Common myeloid progenitor, CD34-positive (primary cell): Measurements from ENCODE around the gene CSMD2.

ENCODE experiments used
- CTCF ChIA-PET: fragments of 350-600 bp; sonication (Branson Sonifier 250); formaldehyde crosslinking; loops from one replicate; lab custom pipeline; 2021; ENCODE audit warnings: antibody characterized with exemption; lab: Charles Lee
- POLR2A ChIA-PET: fragments of 350-600 bp; sonication (Branson Sonifier 250); formaldehyde crosslinking; loops from one replicate; lab custom pipeline; 2021; ENCODE audit warnings: antibody characterized with exemption; lab: Charles Lee
- DNase-seq, 3 donors: peaks; one replicate each; pipeline versions ENCODE4 v3.0.0 to v3.0.0-alpha.2; 2013
- H3K27ac ChIP-seq, 2 experiments: 1 replicate in 1 of 2; 2 replicates in 1 of 2; pipeline ENCODE4 v1.7.0; 2013; ENCODE audit warnings: inconsistent platforms in 2 of 2, low read length in 2 of 2, mild to moderate bottlenecking in 2 of 2, low read depth in 1 of 2, moderate library complexity in 1 of 2; ENCODE audit not compliant: severe bottlenecking in 2 of 2, insufficient read depth in 1 of 2, poor library complexity in 1 of 2
- H3K27me3 ChIP-seq, 5 experiments: replicated peaks in 2 of 5; 1 replicate in 3 of 5; 2 replicates in 2 of 5; pipeline versions ENCODE4 v1.6.1 to v1.7.0; 2013; ENCODE audit warnings: low read length in 4 of 5, mild to moderate bottlenecking in 2 of 5, moderate library complexity in 2 of 5, inconsistent platforms in 1 of 5; ENCODE audit not compliant: insufficient read depth in 5 of 5, control insufficient read depth in 4 of 5
- H3K36me3 ChIP-seq, 4 experiments: 1 replicate in 2 of 4; 2 replicates in 2 of 4; pipeline versions ENCODE4 v1.6.1 to v1.7.0; 2013; ENCODE audit warnings: low read length in 3 of 4, control low read depth in 1 of 4, mild to moderate bottlenecking in 1 of 4; ENCODE audit not compliant: control insufficient read depth in 4 of 4, insufficient read depth in 4 of 4
- H3K4me1 ChIP-seq, 4 experiments: 1 replicate in 3 of 4; 2 replicates in 1 of 4; pipeline versions ENCODE4 v1.6.1 to v1.7.1; 2013; ENCODE audit warnings: low read length in 3 of 4, mild to moderate bottlenecking in 3 of 4, control low read depth in 1 of 4, inconsistent platforms in 1 of 4, moderate library complexity in 1 of 4; ENCODE audit not compliant: control insufficient read depth in 4 of 4, insufficient read depth in 4 of 4; ENCODE audit errors: control extremely low read depth in 1 of 4
- H3K4me3 ChIP-seq, 7 experiments: 1 replicate in 4 of 7; 2 replicates in 3 of 7; pipeline versions ENCODE4 v1.5.1 to v1.7.0; 2013; ENCODE audit warnings: mild to moderate bottlenecking in 7 of 7, low read length in 6 of 7, moderate library complexity in 6 of 7, inconsistent platforms in 2 of 7, low read depth in 2 of 7, control low read depth in 1 of 7; ENCODE audit not compliant: insufficient read depth in 4 of 7, control insufficient read depth in 1 of 7; ENCODE audit errors: extremely low read depth in 1 of 7
- H3K9me3 ChIP-seq, 5 experiments: 1 replicate in 4 of 5; 2 replicates in 1 of 5; pipeline versions ENCODE4 v1.6.1 to v1.7.1; 2013; ENCODE audit warnings: low read length in 4 of 5, mild to moderate bottlenecking in 2 of 5, inconsistent platforms in 1 of 5, low read depth in 1 of 5, moderate library complexity in 1 of 5; ENCODE audit not compliant: control insufficient read depth in 4 of 5, insufficient read depth in 2 of 5; ENCODE audit errors: control extremely low read depth in 1 of 5
- WGBS: methylation state at CpG from one replicate; pipeline ENCODE4 v1.1.5; 2013; ENCODE audit not compliant: insufficient coverage; 5-methylcytosine and 5-hydroxymethylcytosine counted together

CSMD2 gene

GRCh38 chr1:33470495-33471012 is 694.5 kb downstream of the CSMD2 start:
- 5% methylated on average over 7 of the region's 11 CpGs for WGBS
- H3K36me3 ChIP-seq, result no peaks in the 10 kb centered on the region
- no peaks in the 10 kb centered on the region for H3K9me3 ChIP-seq
- no peaks in the 10 kb centered on the region for H3K27me3 ChIP-seq
- peaks cover 11 to 36% (median 28%) of the 10 kb centered on the region in 4 experiments for H3K4me1 ChIP-seq
- CTCF ChIA-PET, result interaction anchor here (0.7 to 7.0 kb wide), 24 partner anchors 8 to 595 kb away, joined by 3 to 61 read pairs (median 3); partner anchors contain the start of gene PHC2
- no peak overlapping the region for H3K27ac ChIP-seq
- peak; percentile 71 to 85 (median 82) for DNase-seq
- POLR2A ChIA-PET, result no interaction called here
- no peak overlapping the region for H3K4me3 ChIP-seq

DNA sequence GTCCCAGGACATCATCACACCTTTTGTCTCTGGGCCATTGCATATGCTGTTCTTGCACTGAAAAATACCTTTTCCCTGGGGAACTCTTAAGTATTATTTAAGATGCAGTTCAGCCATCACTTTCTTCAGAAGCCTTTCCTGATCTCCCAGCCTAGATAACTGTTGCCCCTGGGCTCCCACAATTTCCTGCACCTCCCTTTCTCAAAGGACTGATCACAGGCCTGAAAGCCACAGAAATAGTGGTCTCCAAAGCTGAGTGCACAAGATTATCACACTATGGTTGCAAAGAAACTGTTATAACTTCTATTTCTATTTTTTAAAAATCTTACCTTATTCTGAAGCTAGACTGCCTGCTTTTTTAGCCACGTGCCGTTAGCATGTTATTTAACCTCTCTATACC is 695.3 kb downstream of the CSMD2 start:
- ChIA-PET CTCF (interaction anchor here (0.7 to 7.0 kb wide), 15 partner anchors 12 to 356 kb away, joined by 3 to 61 read pairs (median 3); no protein-coding TSS in a partner anchor), POLR2A (interaction anchor here (1.1 kb wide), 1 partner anchor 82 kb away, joined by 3 read pairs; no protein-coding TSS in a partner anchor)
- no peaks in the 10 kb centered on the region for H3K9me3 ChIP-seq
- H3K36me3 ChIP-seq, result no peaks in the 10 kb centered on the region
- peak in 1 of 3 donors; percentile 17 for DNase-seq
- H3K27me3 ChIP-seq, result no peaks in the 10 kb centered on the region
- peak overlapping the region in 1 of 7 experiments; percentile 4 for H3K4me3 ChIP-seq
- WGBS, result no CpG with 5 or more reads among the region's 2 CpGs
- no peak overlapping the region for H3K27ac ChIP-seq
- peaks cover 11 to 36% (median 28%) of the 10 kb centered on the region in 4 experiments for H3K4me1 ChIP-seq

DNA sequence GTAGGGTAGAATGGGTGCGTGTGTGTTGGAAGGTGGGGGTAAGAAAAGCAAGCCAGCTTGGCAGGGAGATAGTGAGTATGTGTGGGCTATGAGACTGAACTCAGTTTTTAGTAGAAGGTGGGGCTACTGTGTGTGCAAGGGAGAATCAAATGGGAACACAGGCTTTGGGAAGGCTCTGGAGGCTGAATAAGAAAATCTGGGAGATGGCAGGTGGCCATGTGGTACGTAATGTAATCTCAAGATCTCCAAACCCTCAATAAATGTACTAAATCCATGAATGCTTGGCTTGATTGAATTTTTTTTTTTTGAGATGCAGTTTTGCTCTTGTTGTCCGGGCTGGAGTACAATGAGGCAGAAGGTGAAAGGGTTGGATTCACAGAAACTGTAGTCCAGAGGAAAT is 696.1 kb downstream of the CSMD2 start:
- DNase-seq, result no peak
- 86% methylated on average over 2 of the region's 3 CpGs for WGBS
- Histone ChIP-seq H3K27ac (no peak overlapping the region), H3K36me3 (no peaks in the 10 kb centered on the region), H3K9me3 (no peaks in the 10 kb centered on the region), H3K27me3 (no peaks in the 10 kb centered on the region), H3K4me1 (peaks cover 11 to 36% (median 28%) of the 10 kb centered on the region in 4 experiments), H3K4me3 (no peak overlapping the region)
- ChIA-PET POLR2A (interaction anchor here (1.1 kb wide), 1 partner anchor 81 kb away, joined by 3 read pairs; no protein-coding TSS in a partner anchor), CTCF (interaction anchor here (0.9 to 7.0 kb wide), 8 partner anchors 11 to 356 kb away, joined by 3 to 61 read pairs (median 3); no protein-coding TSS in a partner anchor)

- Histone ChIP-seq H3K4me3 (no peak overlapping the region), H3K36me3 (no peaks in the 10 kb centered on the region), H3K4me1 (peaks cover 11 to 36% (median 28%) of the 10 kb centered on the region in 4 experiments), H3K27me3 (no peaks in the 10 kb centered on the region), H3K27ac (no peak overlapping the region), H3K9me3 (no peaks in the 10 kb centered on the region)
- ChIA-PET CTCF (interaction anchor here (0.7 to 7.0 kb wide), 6 partner anchors 11 to 173 kb away, joined by 3 to 61 read pairs (median 5); no protein-coding TSS in a partner anchor), POLR2A (interaction anchor here (1.1 kb wide), 1 partner anchor 81 kb away, joined by 3 read pairs; no protein-coding TSS in a partner anchor)
- peak in 1 of 3 donors; percentile 28 for DNase-seq
- 92% methylated on average over 2 of the region's 4 CpGs for WGBS
Observed at GRCh38 chr1:33468531-33468930, 696.5 kb downstream of the CSMD2 start.

- H3K9me3 ChIP-seq, result no peaks in the 10 kb centered on the region
- no peak for DNase-seq
- no peak overlapping the region for H3K4me3 ChIP-seq
- H3K27me3 ChIP-seq, result no peaks in the 10 kb centered on the region
- WGBS, result 93% methylated on average over 4 of the region's 4 CpGs
- no peak overlapping the region for H3K27ac ChIP-seq
- POLR2A ChIA-PET, result no interaction called here
- peaks cover 11 to 34% (median 28%) of the 10 kb centered on the region in 4 experiments for H3K4me1 ChIP-seq
- CTCF ChIA-PET, result interaction anchor here (0.7 to 7.0 kb wide), 5 partner anchors 10 to 172 kb away, joined by 3 to 61 read pairs (median 6); no protein-coding TSS in a partner anchor
- H3K36me3 ChIP-seq, result no peaks in the 10 kb centered on the region
Observed at GRCh38 chr1:33468011-33468410, 697.0 kb downstream of the CSMD2 start.

DNA sequence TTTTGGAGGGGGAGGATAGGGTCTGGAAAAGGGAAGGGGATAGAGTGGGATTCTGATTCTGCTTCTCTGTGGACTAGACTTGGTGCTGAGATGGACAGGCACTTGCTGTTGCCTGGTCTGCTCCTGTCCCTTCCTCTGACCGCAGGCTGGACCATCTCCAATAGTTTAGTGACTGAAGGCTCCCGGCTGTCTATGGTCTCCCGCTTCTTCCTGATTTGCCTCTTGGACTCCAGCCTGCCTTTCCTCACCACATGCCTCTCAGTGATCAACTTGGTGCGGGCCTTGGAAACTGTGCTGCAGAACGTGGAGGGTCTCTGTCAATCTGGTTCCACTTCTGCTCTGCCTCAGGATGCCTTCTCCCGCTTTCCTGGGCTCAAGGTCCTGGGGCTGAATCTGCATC is 698.9 kb downstream of the CSMD2 start:
- CTCF ChIA-PET, result interaction anchor here (1.5 to 7.0 kb wide), 2 partner anchors 9 to 170 kb away, joined by 6 to 61 read pairs; no protein-coding TSS in a partner anchor
- H3K4me1 ChIP-seq, result peaks cover 8 to 32% (median 23%) of the 10 kb centered on the region in 4 experiments
- H3K27me3 ChIP-seq, result no peaks in the 10 kb centered on the region
- no peak overlapping the region for H3K4me3 ChIP-seq
- no peak overlapping the region for H3K27ac ChIP-seq
- H3K9me3 ChIP-seq, result no peaks in the 10 kb centered on the region
- no peak for DNase-seq
- POLR2A ChIA-PET, result interaction anchor here (0.7 kb wide), 1 partner anchor 66 kb away, joined by 4 read pairs; no protein-coding TSS in a partner anchor
- WGBS, result 100% methylated on average over 4 of the region's 6 CpGs
- H3K36me3 ChIP-seq, result no peaks in the 10 kb centered on the region

DNA sequence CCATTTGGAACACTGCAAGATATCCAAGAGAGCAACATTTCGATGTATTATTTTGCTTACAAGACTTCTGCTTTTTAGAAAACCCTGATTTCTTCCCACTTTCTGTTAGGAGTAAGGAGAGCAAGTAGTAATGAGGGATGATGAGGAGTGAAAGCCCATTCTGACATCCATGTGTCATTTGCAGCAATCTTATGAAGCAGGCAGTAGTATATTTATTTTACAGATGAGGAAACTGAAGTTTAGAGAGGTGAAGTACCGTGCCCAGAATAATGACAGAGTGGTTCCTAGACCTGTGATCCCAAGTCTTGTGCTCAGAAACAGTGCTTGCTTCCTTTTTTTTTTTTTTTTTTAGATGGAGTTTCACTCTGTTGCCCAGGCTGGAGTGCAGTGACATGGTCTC is 699.7 kb downstream of the CSMD2 start:
- no peaks in the 10 kb centered on the region for H3K9me3 ChIP-seq
- ChIA-PET POLR2A (interaction anchor here (0.7 kb wide), 1 partner anchor 65 kb away, joined by 4 read pairs; no protein-coding TSS in a partner anchor), CTCF (no interaction called here)
- H3K4me3 ChIP-seq, result no peak overlapping the region
- H3K27me3 ChIP-seq, result no peaks in the 10 kb centered on the region
- H3K4me1 ChIP-seq, result peaks cover 6 to 35% (median 30%) of the 10 kb centered on the region in 4 experiments
- DNase-seq, result no peak
- H3K36me3 ChIP-seq, result no peaks in the 10 kb centered on the region
- WGBS, result 100% methylated on average over 1 of the region's 2 CpGs
- no peak overlapping the region for H3K27ac ChIP-seq
